ENCODE results near the gene INTS4. TPM values are rescaled to one million over a fixed set of nuclear protein-coding genes. Genes with fewer than 3 reads are reported as not detected.
"Not testable (repeated sequence)": the region's sequence is repeated elsewhere in the genome, so short reads cannot be mapped to it uniquely, and the experiment has no call there.

The INTS4 gene
- polyA plus RNA-seq, 5 donors: 43.2 to 60.1 (median 55.2) TPM

DNA sequence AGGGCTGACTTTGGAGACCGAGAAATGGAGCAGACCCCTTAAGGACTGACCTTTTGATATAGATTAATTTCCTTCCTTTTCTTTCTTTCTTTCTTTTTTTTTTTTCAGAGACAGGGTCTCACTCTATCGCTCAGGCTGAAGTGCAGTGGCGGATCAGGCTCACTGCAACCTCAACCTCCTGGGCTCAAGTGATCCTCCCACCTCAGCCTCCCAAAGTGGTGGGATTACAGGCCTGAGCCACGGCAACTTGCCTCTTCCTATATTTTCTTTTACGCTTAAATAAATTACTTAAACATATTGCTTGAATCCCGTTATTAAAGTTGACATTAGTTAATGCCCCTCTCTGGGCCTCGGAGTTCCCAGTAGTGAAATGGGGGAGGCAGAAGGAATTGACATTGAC is 29.0 kb upstream of the INTS4 start:
- no peak for DNase-seq

DNA sequence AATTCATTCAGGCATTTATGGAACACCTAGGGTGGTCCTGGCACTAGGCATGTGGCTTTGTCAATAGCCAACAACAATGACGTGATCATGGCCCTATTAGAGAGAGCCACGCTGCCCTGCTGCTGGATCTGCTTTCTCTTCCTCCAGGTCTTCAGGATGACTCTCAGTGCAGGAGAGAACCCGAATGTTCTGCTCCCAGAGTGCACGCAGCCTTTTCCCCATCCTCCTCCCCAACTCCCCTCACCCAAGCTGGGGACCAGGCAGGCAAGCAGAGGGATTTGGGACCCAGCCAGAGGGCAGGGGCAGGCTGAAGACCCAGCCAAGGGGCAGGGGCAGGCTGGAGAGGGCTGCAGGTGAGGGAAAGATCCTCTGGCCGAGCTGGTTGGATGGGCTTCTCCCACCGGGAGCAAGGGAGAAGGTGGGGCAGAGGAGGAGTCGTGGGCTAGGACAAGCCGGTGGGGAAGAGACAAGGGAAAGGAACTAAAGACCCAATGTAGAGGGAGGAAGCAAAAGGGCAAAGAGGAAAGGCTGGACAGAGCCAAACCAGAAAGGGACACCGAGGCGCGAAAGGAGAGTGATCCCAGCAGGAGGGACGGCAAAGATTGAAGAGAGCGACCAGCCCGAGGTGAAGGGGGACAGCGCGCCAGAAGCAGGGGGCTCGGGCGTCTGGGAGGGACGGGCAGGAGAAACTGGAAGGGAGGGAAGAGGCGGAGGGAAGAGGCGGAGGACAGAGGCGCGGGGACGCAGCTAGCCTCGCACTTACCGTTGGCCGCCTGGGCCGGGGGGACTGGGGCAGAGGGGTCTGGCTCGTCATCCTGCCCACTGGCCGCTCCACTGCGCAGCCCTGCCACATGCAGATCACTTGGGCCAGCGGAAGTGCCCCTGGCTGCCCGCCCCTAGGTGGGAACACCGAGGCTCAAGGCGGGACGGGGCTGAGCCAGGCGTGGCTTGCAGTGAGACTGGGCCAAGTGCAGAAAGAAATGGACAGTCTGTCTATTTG is 28.2 kb upstream of the INTS4 start, which contains the start of gene KCTD14:
TSS of gene KCTD14 (minus strand) at position 880 of the 1,000 bp plus-strand sequence. CDS start at position 853, 27 bp downstream.
- DNase-seq: peak; percentile 37 to 52

DNA sequence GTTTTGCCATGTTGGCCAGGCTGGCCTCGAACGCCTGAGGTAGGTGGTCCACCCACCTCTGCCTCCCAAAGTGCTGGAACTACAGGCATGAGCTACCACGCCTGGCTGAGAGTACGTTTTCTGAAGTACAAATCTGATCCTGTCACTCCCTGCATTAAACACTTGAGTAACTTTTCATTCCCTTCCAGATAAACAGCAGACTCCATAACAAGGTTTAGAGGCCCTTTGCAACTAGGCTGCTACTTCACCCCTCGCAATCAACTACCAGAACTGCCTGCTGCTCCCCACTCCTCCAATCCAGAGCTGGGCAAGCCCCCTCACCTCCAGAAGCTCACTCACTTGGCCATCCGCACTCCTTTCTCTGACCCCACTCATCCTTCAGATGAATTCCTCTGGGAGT is 27.1 kb upstream of the INTS4 start:
- no peak for DNase-seq

GRCh38 chr11:78020246-78020645 is 25.8 kb upstream of the INTS4 start:
- no peak for DNase-seq

GRCh38 chr11:78019808-78020207 is 25.3 kb upstream of the INTS4 start:
- DNase-seq: no peak

DNA sequence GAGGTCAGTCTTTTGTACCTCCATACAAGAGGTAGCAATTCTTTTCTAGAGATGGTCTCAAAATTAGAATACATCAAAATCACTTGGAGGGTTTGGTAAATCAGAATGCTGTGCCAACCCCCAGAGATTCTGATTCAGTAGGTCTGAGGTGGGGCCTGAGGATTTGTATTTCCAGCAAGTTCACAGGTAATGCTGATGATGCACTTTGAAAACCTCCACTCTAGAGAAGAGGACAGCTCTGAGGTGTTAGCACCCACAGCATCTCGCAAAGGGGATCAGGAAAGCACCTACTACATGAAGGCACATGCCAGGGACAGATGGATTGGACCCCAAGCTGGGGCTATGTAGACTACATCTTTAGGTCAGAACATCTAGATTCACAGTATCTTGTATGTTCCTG is 21.4 kb upstream of the INTS4 start:
- no peak for DNase-seq

- not testable (repeated sequence) for DNase-seq
Observed at GRCh38 chr11:78014937-78015520, 20.6 kb upstream of the INTS4 start.

- DNase-seq: no peak
Observed at GRCh38 chr11:78011301-78011700, 16.8 kb upstream of the INTS4 start.

- DNase-seq: no peak
Observed at GRCh38 chr11:78010755-78011154, 16.3 kb upstream of the INTS4 start.

- no peak for DNase-seq
Observed at GRCh38 chr11:78010304-78010703, 15.8 kb upstream of the INTS4 start.

DNA sequence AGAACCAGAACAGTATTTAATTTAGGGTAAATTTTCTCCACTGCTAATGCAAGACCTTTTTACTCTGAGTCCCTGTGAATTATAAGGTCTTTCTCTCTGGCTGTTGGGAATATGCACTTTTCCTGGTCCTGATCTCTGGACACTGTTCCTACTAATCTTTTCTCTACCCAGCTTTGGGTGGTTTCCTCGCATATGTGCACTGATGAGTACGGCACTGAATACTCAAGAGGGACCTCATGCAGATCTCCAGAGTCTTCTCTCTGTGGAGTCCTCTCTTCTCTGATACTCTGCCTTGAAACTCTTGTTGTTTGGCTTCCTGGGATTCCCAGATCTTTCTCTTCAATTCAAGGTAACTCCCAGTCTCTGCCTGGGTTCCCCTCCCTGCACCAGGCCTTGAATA is 14.6 kb upstream of the INTS4 start:
- DNase-seq: no peak

- peak; percentile 31 to 36 for DNase-seq
Observed at GRCh38 chr11:78000193-78000592, 5.7 kb upstream of the INTS4 start.

GRCh38 chr11:77999446-78000030 is 5.1 kb upstream of the INTS4 start:
- no peak for DNase-seq

GRCh38 chr11:77993902-77994301 is 566 bp downstream of the INTS4 start:
- no peak for DNase-seq

GRCh38 chr11:77990981-77991380 is 3.5 kb downstream of the INTS4 start:
- no peak for DNase-seq

DNA sequence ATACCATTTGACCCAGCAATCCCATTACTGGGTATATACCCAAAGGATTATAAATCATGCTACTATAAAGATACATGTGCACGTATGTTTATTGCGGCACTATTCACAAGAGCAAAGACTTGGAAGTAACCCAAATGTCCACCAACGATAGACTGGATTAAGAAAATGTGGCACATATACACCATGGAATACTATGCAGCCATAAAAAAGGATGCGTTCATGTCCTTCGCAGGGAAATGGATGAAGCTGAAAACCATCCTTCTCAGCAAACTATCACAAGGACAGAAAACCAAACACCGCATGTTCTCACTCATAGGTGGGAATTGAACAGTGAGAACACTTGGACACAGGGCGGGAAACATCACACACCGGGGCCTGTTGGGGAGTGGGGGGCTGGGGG is 8.0 kb downstream of the INTS4 start:
- DNase-seq: not testable (repeated sequence)

DNA sequence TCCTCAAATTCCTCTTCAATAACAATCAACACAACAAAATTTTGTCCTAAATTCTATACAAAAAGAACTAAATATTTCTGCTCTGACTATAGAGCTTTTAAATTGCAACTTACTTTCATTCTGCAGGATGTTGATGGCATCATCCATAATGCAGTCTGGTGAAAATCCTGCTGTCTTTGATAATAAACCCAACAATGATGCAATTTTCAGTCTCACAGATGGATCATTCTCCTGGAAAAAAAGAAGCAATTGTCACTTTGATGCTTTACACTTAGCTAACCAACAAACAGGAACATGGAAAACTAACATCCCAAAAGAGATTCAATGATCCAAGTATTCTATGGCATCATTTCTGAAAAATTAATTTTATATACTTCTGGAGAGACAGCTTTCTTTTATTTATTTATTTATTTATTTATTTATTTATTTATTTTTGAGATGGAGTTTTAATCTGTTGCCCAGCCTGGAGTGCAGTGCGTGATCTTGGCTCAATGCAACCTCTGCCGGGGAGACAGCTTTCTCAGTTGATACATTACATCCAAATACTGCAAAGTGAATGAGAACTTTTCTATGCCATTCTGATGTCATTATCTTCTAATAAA is 13.0 kb downstream of the INTS4 start:
- DNase-seq: no peak

DNA sequence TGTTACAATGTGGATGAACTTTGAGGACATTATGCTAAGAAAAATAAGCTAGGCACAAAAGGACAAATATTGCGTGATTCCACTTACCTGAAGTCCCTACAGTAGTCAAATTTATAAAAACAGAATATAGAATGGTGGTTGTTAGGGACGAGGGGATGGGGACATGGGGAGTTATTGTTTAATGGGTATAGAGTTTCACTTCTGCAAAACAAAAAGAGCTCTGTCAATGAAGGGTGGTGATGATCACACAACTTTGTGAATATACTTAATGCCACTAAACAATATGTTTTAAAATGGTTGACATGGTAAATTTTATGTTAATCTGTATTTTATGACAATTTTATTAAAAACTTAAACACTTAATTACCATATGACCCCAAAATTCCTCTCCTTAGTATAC is 26.1 kb downstream of the INTS4 start:
- DNase-seq: no peak

- no peak for DNase-seq
Observed at GRCh38 chr11:77967753-77968152, 26.7 kb downstream of the INTS4 start.

GRCh38 chr11:77967121-77967520 is 27.3 kb downstream of the INTS4 start:
- no peak for DNase-seq

GRCh38 chr11:77966338-77966737 is 28.1 kb downstream of the INTS4 start:
- no peak for DNase-seq

DNA sequence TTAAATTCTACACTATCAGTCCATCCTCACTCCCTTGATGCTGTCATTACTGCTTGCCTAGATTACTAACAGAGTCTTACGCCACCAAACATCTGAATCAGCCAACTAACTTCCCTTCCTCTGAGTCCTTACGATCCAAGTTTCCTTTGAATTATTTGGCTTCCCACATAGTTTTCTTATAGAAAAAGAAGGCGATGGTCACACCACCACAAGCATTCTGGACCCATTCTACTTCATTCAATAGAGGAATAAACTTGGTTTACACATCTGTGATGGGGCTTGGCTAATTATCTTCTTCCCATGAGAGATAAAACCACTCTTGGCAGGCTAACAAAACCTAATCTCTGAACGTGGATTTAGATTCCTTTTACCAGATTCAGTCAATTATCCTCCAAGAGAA is 35.0 kb downstream of the INTS4 start:
- no peak for DNase-seq

Data from right lung (tissue), 5 donors.